A549 (cell line): Measurements from ENCODE around the gene PCDHGB7. TPM values are rescaled to one million over a fixed set of nuclear protein-coding genes. Genes with fewer than 3 reads are reported as not detected.
A peak's percentile ranks its signal among the peaks of the same experiment; 100 is the strongest.

Experiments used
- ATAC-seq, 2 experiments: fragments of 200-7000 bp in 1 of 2; fragments of >200 bp in 1 of 2; cut with Nextera tagmentation in 1 of 2; cut with Tn5 transposase in 1 of 2; 3 replicates each; pipeline versions ENCODE4 v1.8.0 to v1.9.1; 2018 to 2020; ENCODE audit warnings: mild to moderate bottlenecking in 1 of 2, moderate library complexity in 1 of 2
- CTCF ChIA-PET: fragments of 300-600 bp; sonication (Branson Sonifier 250); formaldehyde crosslinking; extraction: SDS; loops from one replicate; lab custom pipeline; 2021; ENCODE audit warnings: antibody characterized with exemption, inconsistent platforms; lab: Yijun Ruan, JAX
- POLR2A ChIA-PET: fragments of 350-600 bp; formaldehyde crosslinking; extraction: SDS; loops from one replicate; lab custom pipeline; 2021; ENCODE audit warnings: antibody characterized with exemption, inconsistent platforms; lab: Yijun Ruan, JAX
- DNase-seq, 2 experiments: peaks; one replicate each; pipeline versions ENCODE4 v3.0.0 to v3.0.0-alpha.2; 2011 to 2016; ENCODE audit warnings: low read depth in 1 of 2, low spot score in 1 of 2
- FAIRE-seq: peaks from 2 replicates; lab custom pipeline; 2011; peaks lifted over from hg19 to GRCh38; lab: Jason Lieb, UNC
- H3K27ac ChIP-seq, 2 experiments: fragments of >200 bp; sonication (Bioruptor Twin); formaldehyde crosslinking; 3 replicates each; pipeline ENCODE4 v1.5.1; 2016 to 2017
- H3K4me1 ChIP-seq: fragments of >200 bp; sonication (Bioruptor Twin); formaldehyde crosslinking; 3 replicates; pipeline ENCODE4 v1.6.1; 2016
- H3K4me2 ChIP-seq: fragments of >200 bp; sonication (Bioruptor Twin); formaldehyde crosslinking; 3 replicates; pipeline ENCODE4 v1.6.1; 2016
- H3K4me3 ChIP-seq: fragments of >200 bp; sonication (Bioruptor Twin); formaldehyde crosslinking; 3 replicates; pipeline ENCODE4 v1.5.1; 2016
- H3K9me3 ChIP-seq: fragments of >200 bp; sonication (Bioruptor Twin); formaldehyde crosslinking; 3 replicates; pipeline ENCODE4 v1.6.1; 2016
- BCL3 ChIP-seq: fragments of >200 bp; sonication (Bioruptor Twin); formaldehyde crosslinking; IDR thresholded peaks from 3 replicates; pipeline ENCODE4 v1.6.1; 2016
- CHD4 ChIP-seq: fragments of 200-600 bp; sonication (generic); IDR thresholded peaks from 2 replicates; pipeline ENCODE4 v1.6.1; 2016; ENCODE audit warnings: antibody characterized with exemption, mild to moderate bottlenecking, borderline replicate concordance
- CTCF ChIP-seq: fragments of >200 bp; sonication (Bioruptor Twin); formaldehyde crosslinking; IDR thresholded peaks from 3 replicates; pipeline ENCODE4 v1.5.1; 2016
- E2F6 ChIP-seq: IDR thresholded peaks from 2 replicates; pipeline ENCODE4 v1.6.1; 2012; ENCODE audit warnings: low read depth, borderline replicate concordance
- EHF ChIP-seq: fragments of 250-450 bp; sonication (Bioruptor Pico); IDR thresholded peaks from 2 replicates; pipeline ENCODE4 v1.5.0; 2020; ENCODE audit warnings: mild to moderate bottlenecking
- EHMT2 ChIP-seq: fragments of 200-600 bp; sonication (generic); IDR thresholded peaks from 2 replicates; pipeline ENCODE4 v1.6.1; 2016; ENCODE audit warnings: antibody characterized with exemption, low read depth, mild to moderate bottlenecking, moderate library complexity
- ELK1 ChIP-seq: fragments of 150-350 bp; IDR thresholded peaks from 2 replicates; pipeline ENCODE4 v1.6.1; 2014; ENCODE audit warnings: low read depth, mild to moderate bottlenecking, low read length
- EP300 ChIP-seq, 2 experiments: fragments of >200 bp; sonication (Bioruptor Twin); formaldehyde crosslinking; IDR thresholded peaks; 2 replicates in 1 of 2; 3 replicates in 1 of 2; pipeline ENCODE4 v1.6.1; 2016 to 2017
- ESRRA ChIP-seq: fragments of 150-350 bp; IDR thresholded peaks from 2 replicates; pipeline ENCODE4 v1.6.1; 2014; ENCODE audit warnings: mild to moderate bottlenecking, low read length, borderline replicate concordance
- HOXB13 ChIP-seq: fragments of 250-450 bp; sonication (Bioruptor Pico); IDR thresholded peaks from 2 replicates; pipeline ENCODE4 v1.5.0; 2020; ENCODE audit warnings: low read depth, mild to moderate bottlenecking, moderate library complexity
- JUNB ChIP-seq: fragments of >200 bp; sonication (Bioruptor Twin); formaldehyde crosslinking; IDR thresholded peaks from 2 replicates; pipeline ENCODE4 v1.6.1; 2016
- KDM5A ChIP-seq: fragments of 200-600 bp; sonication (generic); IDR thresholded peaks from 2 replicates; pipeline ENCODE4 v1.6.1; 2016; ENCODE audit warnings: antibody characterized with exemption, mild to moderate bottlenecking
- MAFK ChIP-seq: fragments of 450-650 bp; IDR thresholded peaks from 2 replicates; pipeline ENCODE4 v1.6.1; 2014; ENCODE audit not compliant: partially characterized antibody
- NFE2L2 ChIP-seq: fragments of 150-350 bp; conservative IDR thresholded peaks from 2 replicates; pipeline ENCODE4 v1.6.1; 2014; ENCODE audit warnings: low read length
- NR3C1 ChIP-seq: fragments of >200 bp; sonication (Bioruptor Twin); formaldehyde crosslinking; IDR thresholded peaks from 3 replicates; pipeline ENCODE4 v1.6.1; 2017
- POLR2A ChIP-seq: IDR thresholded peaks from 2 replicates; pipeline ENCODE4 v1.6.1; 2012; ENCODE audit warnings: mild to moderate bottlenecking, low read length
- RAD21 ChIP-seq, 2 experiments: fragments of >200 bp in 1 of 2; sonication (Bioruptor Twin) in 1 of 2; formaldehyde crosslinking in 1 of 2; IDR thresholded peaks in 1 of 2; conservative IDR thresholded peaks in 1 of 2; 2 replicates in 1 of 2; 3 replicates in 1 of 2; pipeline ENCODE4 v1.6.1; 2012 to 2018; ENCODE audit warnings: inconsistent platforms in 1 of 2
- RCOR1 ChIP-seq: fragments of 150-350 bp; IDR thresholded peaks from 2 replicates; pipeline ENCODE4 v1.6.1; 2014; ENCODE audit warnings: antibody characterized with exemption, low read length, low read depth
- RNF2 ChIP-seq: fragments of 200-600 bp; sonication (generic); IDR thresholded peaks from 2 replicates; pipeline ENCODE4 v1.6.1; 2016; ENCODE audit warnings: low read depth, mild to moderate bottlenecking, antibody characterized with exemption, moderate library complexity, borderline replicate concordance
- ZNF302 ChIP-seq: fragments of 250-450 bp; sonication (Bioruptor Pico); IDR thresholded peaks from 2 replicates; pipeline ENCODE4 v1.9.0; 2021; ENCODE audit warnings: inconsistent platforms, mild to moderate bottlenecking, moderate library complexity
- WGBS: methylation state at CpG from one replicate; pipeline ENCODE4 v1.1.6; 2017; ENCODE audit errors: missing lambda C conversion rate; 5-methylcytosine and 5-hydroxymethylcytosine counted together
- polyA plus RNA-seq, 4 experiments: library from polyadenylated mRNA; depleted of rRNA in 3 of 4; stranded (reverse); fragments of >200 nt; fragmentation: RNase III in 1 of 4; extraction: RNeasy Plus Mini Kit Qiagen cat#74134 plus additional on column Dnase treatment in 1 of 4; gene quantifications; 2 replicates in 3 of 4; 3 replicates in 1 of 4; pipeline ENCODE4 v1.2.3, GENCODE V29; 2011 to 2017

The PCDHGB7 gene
- polyA plus RNA-seq, 2 of the 4 experiments (the other 2 are of a cell fraction), result 0.06 to 0.14 TPM

- FAIRE-seq, result no peak
- Histone ChIP-seq H3K4me3 (no peak overlapping the region), H3K4me1 (no peaks in the 10 kb centered on the region), H3K4me2 (no peak overlapping the region), H3K27ac (no peak overlapping the region), H3K9me3 (peaks cover 61% of the 10 kb centered on the region)
- ChIA-PET POLR2A (no interaction called here), CTCF (interaction anchor here (1.0 to 2.4 kb wide), 4 partner anchors 36 to 139 kb away, joined by 3 to 9 read pairs (median 4); partner anchors contain the start of gene PCDHGA7)
- DNase-seq, result no peak
- no peak for TF ChIP-seq EHF (CRISPR knock-in tag)
- TF ChIP-seq CHD4, result no peak
- TF ChIP-seq NR3C1, result no peak
- TF ChIP-seq E2F6, result no peak
- no peak for TF ChIP-seq CTCF
- no peak for TF ChIP-seq EHMT2
- TF ChIP-seq RCOR1, result no peak
- TF ChIP-seq BCL3, result no peak
- no peak for TF ChIP-seq EP300 (IDR thresholded peaks at IDR 0.05)
- TF ChIP-seq KDM5A, result no peak
- 85% methylated on average over 47 of the region's 74 CpGs for WGBS
- no peak for ATAC-seq
These were observed 1.8 kb downstream of the PCDHGB7 start for GRCh38 chr5:141419074-141419880.

- Histone ChIP-seq H3K27ac (no peak within 1 kb of the TSS), H3K4me2 (no peak within 1 kb of the TSS), H3K4me1 (no peaks in the 10 kb centered on the region), H3K4me3 (no peak within 1 kb of the TSS), H3K9me3 (peaks cover 68% of the 10 kb centered on the region)
- WGBS, result 76% methylated on average over 42 of the region's 42 CpGs
- POLR2A ChIA-PET, result no interaction called here
- ATAC-seq (no peak), FAIRE-seq (no peak), DNase-seq (peak in 1 of 2 experiments; percentile 14)
- TF ChIP-seq ZNF302 (no peak), POLR2A (no peak), JUNB (no peak), RAD21 (conservative IDR thresholded peaks at IDR 0.05 in 1 of 2, IDR thresholded peaks at IDR 0.05 in 1 of 2) (peak in 1 of 2 experiments; percentile 32; a peak in 2 of 5 replicates)
- CTCF ChIA-PET, result interaction anchor here (1.1 to 1.8 kb wide), 7 partner anchors 9 to 143 kb away, joined by 3 to 7 read pairs (median 4); partner anchors contain the start of genes PCDHGA12, PCDHGA5 and PCDHGB6
These were observed 3.5 kb downstream of the PCDHGB7 start, which contains the start of gene PCDHGA11 for GRCh38 chr5:141420855-141421488. TSS of gene PCDHGA11 (plus strand) at chr5:141421051. CDS start at chr5:141421228, 177 bp downstream.

GRCh38 chr5:141421489-141421855 lies 4.0 kb downstream of the PCDHGB7 start:
- no peaks in the 10 kb centered on the region for H3K4me1 ChIP-seq
- TF ChIP-seq BCL3 (no peak), ESRRA (no peak), MAFK (no peak), NFE2L2 (no peak), ZNF302 (no peak), ELK1 (no peak), RNF2 (no peak), HOXB13 (CRISPR knock-in tag) (no peak), CTCF (no peak)
- TF ChIP-seq, all 56 proteins: peak for 0
- H3K4me3 ChIP-seq, result no peak overlapping the region
- DNase-seq (no peak), FAIRE-seq (no peak), ATAC-seq (no peak)
- H3K4me2 ChIP-seq, result no peak overlapping the region
- WGBS, result 47% methylated on average over 13 of the region's 13 CpGs
- ChIA-PET POLR2A (no interaction called here), CTCF (interaction anchor here (1.1 to 1.8 kb wide), 7 partner anchors 9 to 143 kb away, joined by 3 to 7 read pairs (median 4); partner anchors contain the start of genes PCDHGA12, PCDHGA5 and PCDHGB6)
- H3K9me3 ChIP-seq, result peaks cover 73% of the 10 kb centered on the region
- no peak overlapping the region for H3K27ac ChIP-seq
